MCF 10A (cell line): ENCODE measurements around the gene TMEM132A. TPM values are rescaled to one million over a fixed set of nuclear protein-coding genes. Genes with fewer than 3 reads are reported as not detected.

ENCODE experiments used
- BruUV-seq: library from RNA; stranded (reverse); fragments of 400-500 nt; replicated peaks from 2 replicates; lab custom pipeline; 2021; lab: Mats Ljungman, UMichigan
- CTCF ChIA-PET: fragments of 300-600 bp; sonication (Branson Sonifier 250); formaldehyde crosslinking; extraction: SDS; loops from one replicate; lab custom pipeline; 2021; ENCODE audit warnings: antibody characterized with exemption, inconsistent platforms; lab: Yijun Ruan, JAX
- POLR2A ChIA-PET: fragments of 300-600, 350-650 bp; sonication (Branson Sonifier 250); formaldehyde crosslinking; extraction: SDS; loops from one replicate; lab custom pipeline; 2020; ENCODE audit warnings: antibody characterized with exemption, inconsistent platforms; lab: Yijun Ruan, JAX
- DNase-seq: peaks from one replicate; pipeline ENCODE4 v3.0.0-alpha.2; 2018; ENCODE audit not compliant: unreplicated experiment
- H3K27ac Mint-ChIP-seq: one replicate; pipeline ENCODE4 v1.8.0; 2022; ENCODE audit warnings: mild to moderate bottlenecking, low read depth, mixed read lengths; ENCODE audit not compliant: unreplicated experiment
- H3K27me3 Mint-ChIP-seq: one replicate; pipeline ENCODE4 v1.8.0; 2022; ENCODE audit warnings: mixed read lengths; ENCODE audit not compliant: insufficient read depth, unreplicated experiment
- H3K36me3 Mint-ChIP-seq: one replicate; pipeline ENCODE4 v1.8.0; 2022; ENCODE audit warnings: mild to moderate bottlenecking, moderate library complexity, mixed read lengths; ENCODE audit not compliant: insufficient read depth, unreplicated experiment
- H3K4me1 Mint-ChIP-seq: one replicate; pipeline ENCODE4 v1.8.0; 2022; ENCODE audit warnings: mixed read lengths; ENCODE audit not compliant: insufficient read depth, unreplicated experiment
- H3K4me3 Mint-ChIP-seq: one replicate; pipeline ENCODE4 v1.8.0; 2022; ENCODE audit warnings: mild to moderate bottlenecking, moderate library complexity, mixed read lengths; ENCODE audit not compliant: unreplicated experiment
- H3K9me3 Mint-ChIP-seq: one replicate; pipeline ENCODE4 v1.8.0; 2022; ENCODE audit warnings: mixed read lengths; ENCODE audit not compliant: unreplicated experiment
- CTCF ChIP-seq: fragments of 200-600 bp; IDR thresholded peaks from one replicate; pipeline ENCODE4 v1.8.0; 2022; ENCODE audit warnings: antibody characterized with exemption, mild to moderate bottlenecking; ENCODE audit not compliant: unreplicated experiment
- intact Hi-C: fragments of 100-400 bp; cut with micrococcal nuclease; formaldehyde crosslinking; loops from 2 replicates; pipeline ENCODE4 v1.14.1; 2022
- total RNA-seq: library from RNA; stranded (reverse); gene quantifications from 2 replicates; pipeline ENCODE4 v1.2.3, GENCODE V29; 2022

Gene TMEM132A
- total RNA-seq, 1 experiment from 2014 or later: 20.5 TPM

DNA sequence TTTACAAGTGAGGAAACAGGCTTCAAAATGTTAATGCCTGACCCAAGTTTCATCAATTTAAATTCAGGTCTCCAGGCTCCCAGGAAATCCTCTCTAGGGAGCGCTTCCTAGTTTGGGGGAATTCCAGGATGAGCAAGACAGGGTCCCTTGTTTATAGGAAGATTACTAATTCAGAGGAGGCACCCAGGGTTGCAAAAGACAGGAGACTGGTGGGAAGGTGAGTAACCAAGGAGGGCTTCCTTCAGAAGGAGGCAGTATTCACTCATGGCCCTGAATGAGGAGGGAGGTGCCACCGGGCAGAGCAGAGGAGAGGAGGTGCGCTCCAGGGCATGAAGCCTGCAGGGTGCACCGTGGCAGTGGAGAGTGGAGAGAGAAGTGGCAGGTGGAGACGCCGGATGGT lies 1.6 kb downstream of the TMEM132A start:
- intact Hi-C loops: no loop called here
- POLR2A ChIA-PET: interaction anchor here (2.5 kb wide), 1 partner anchor 9 kb away, joined by 9 read pairs; no protein-coding TSS in a partner anchor

GRCh38 chr11:60926500-60926899 lies 2.2 kb downstream of the TMEM132A start:
- ChIA-PET POLR2A (interaction anchor here (2.5 kb wide), 1 partner anchor 9 kb away, joined by 9 read pairs; no protein-coding TSS in a partner anchor), CTCF (interaction anchor here (2.1 kb wide), 1 partner anchor 8 kb away, joined by 8 read pairs; no protein-coding TSS in a partner anchor)
- no TSS peak for BruUV-seq
- Mint-ChIP-seq H3K27me3 (no peaks in the 10 kb centered on the region), H3K36me3 (peaks cover 8% of the 10 kb centered on the region), H3K9me3 (no peaks in the 10 kb centered on the region), H3K4me3 (no peak overlapping the region), H3K4me1 (peaks cover 13% of the 10 kb centered on the region), H3K27ac (no peak overlapping the region)
- DNase-seq: no peak
- no peak for TF ChIP-seq CTCF
- intact Hi-C loops: no loop called here

More for the DNA sequence above, 1.6 kb downstream of the TMEM132A start:
- H3K9me3 Mint-ChIP-seq: no peaks in the 10 kb centered on the region
- peak overlapping the region; percentile 20 for H3K27ac Mint-ChIP-seq
- peak overlapping the region; percentile 79 for H3K4me3 Mint-ChIP-seq
- H3K27me3 Mint-ChIP-seq: no peaks in the 10 kb centered on the region
- peak; percentile 85 for DNase-seq
- peaks cover 13% of the 10 kb centered on the region for H3K4me1 Mint-ChIP-seq
- no TSS peak for BruUV-seq
- peaks cover 8% of the 10 kb centered on the region for H3K36me3 Mint-ChIP-seq
- TF ChIP-seq CTCF: no peak
- CTCF ChIA-PET: no interaction called here

DNA sequence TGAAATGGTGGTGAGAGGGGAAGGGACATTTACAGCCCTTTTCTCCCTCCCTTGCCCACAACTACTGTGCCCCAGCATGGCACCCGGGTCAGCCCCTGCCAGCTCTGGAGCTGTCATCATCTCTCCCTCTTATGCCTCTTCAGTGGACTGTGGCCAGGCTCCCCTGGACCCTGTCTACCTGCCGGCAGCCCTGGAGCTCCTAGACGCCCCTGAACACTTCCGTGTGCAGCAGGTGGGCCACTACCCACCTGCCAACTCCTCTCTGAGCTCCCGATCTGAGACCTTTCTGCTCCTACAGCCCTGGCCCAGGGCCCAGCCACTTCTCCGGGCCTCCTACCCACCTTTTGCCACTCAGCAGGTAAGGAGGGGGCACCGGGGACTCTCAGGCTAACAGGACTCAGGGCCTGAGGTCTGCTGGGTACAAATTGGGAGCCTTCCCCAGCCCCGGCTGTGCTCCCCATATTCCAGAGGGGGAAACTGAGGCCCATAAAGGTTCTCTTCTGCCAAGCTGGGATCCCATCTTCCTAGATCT lies 2.9 kb downstream of the TMEM132A start:
- no peak for DNase-seq
- Mint-ChIP-seq H3K4me3 (no peak overlapping the region), H3K27me3 (no peaks in the 10 kb centered on the region), H3K4me1 (peaks cover 13% of the 10 kb centered on the region), H3K36me3 (peaks cover 6% of the 10 kb centered on the region), H3K27ac (no peak overlapping the region), H3K9me3 (no peaks in the 10 kb centered on the region)
- CTCF ChIA-PET: interaction anchor here (0.5 to 2.1 kb wide), 3 partner anchors 9 to 37 kb away, joined by 4 to 8 read pairs (median 5); partner anchors contain the start of gene TMEM109
- BruUV-seq: no TSS peak
- TF ChIP-seq CTCF: no peak
- intact Hi-C loops: no loop called here
- POLR2A ChIA-PET: interaction anchor here (0.7 to 2.5 kb wide), 2 partner anchors 10 to 22 kb away, joined by 3 to 9 read pairs; no protein-coding TSS in a partner anchor

GRCh38 chr11:60927600-60927999 lies 3.3 kb downstream of the TMEM132A start:
- no peak for TF ChIP-seq CTCF
- Mint-ChIP-seq H3K27me3 (no peaks in the 10 kb centered on the region), H3K36me3 (peaks cover 1% of the 10 kb centered on the region), H3K9me3 (no peaks in the 10 kb centered on the region), H3K4me1 (peaks cover 13% of the 10 kb centered on the region), H3K4me3 (no peak overlapping the region), H3K27ac (no peak overlapping the region)
- no TSS peak for BruUV-seq
- intact Hi-C loops: no loop called here
- DNase-seq: no peak
- ChIA-PET POLR2A (interaction anchor here (0.7 to 2.5 kb wide), 2 partner anchors 10 to 23 kb away, joined by 3 to 9 read pairs; no protein-coding TSS in a partner anchor), CTCF (interaction anchor here (0.5 to 2.1 kb wide), 3 partner anchors 9 to 37 kb away, joined by 4 to 8 read pairs (median 5); partner anchors contain the start of gene TMEM109)
